MM.1S (cell line): ENCODE data around the gene GNG13.

Experiments used
- CTCF ChIP-seq: fragments of 300-600 bp; sonication (generic); IDR thresholded peaks from 2 replicates; pipeline ENCODE4 v1.5.1; 2016; ENCODE audit warnings: antibody characterized with exemption, low read length, mixed read lengths
- EZH2 ChIP-seq: fragments of 300-600 bp; sonication (generic); optimal IDR thresholded peaks from 2 replicates; pipeline ENCODE3; 2017; ENCODE audit warnings: low read depth, mild to moderate bottlenecking, antibody characterized with exemption, low read length, mixed read lengths
- EZH2phosphoT487 ChIP-seq: fragments of 300-600 bp; sonication (generic); IDR thresholded peaks from 2 replicates; pipeline ENCODE4 v1.6.1; 2018; ENCODE audit warnings: antibody characterized with exemption, low read length

- no peak for TF ChIP-seq CTCF
- TF ChIP-seq EZH2phosphoT487 = no peak
- no peak for TF ChIP-seq EZH2
Measured at GRCh38 chr16:762595-763268, 37.8 kb downstream of the GNG13 start.
